Natural killer cell (primary cell): ENCODE measurements around the gene PKP1. TPM values are rescaled to one million over a fixed set of nuclear protein-coding genes. Genes with fewer than 3 reads are reported as not detected.

Source experiments
- ATAC-seq, 3 donors: fragments of 150-1000 bp in 2 of 3; fragments of 200-7000 bp in 1 of 3; cut with Tn5 transposase; 1 replicate in 1 of 3; 2 replicates in 2 of 3; pipeline ENCODE4 v1.10.0; 2021; ENCODE audit warnings: mild to moderate bottlenecking in 2 of 3, moderate library complexity in 2 of 3
- DNase-seq, 2 donors: peaks; one replicate each; pipeline versions ENCODE4 v3.0.0 to v3.0.0-alpha.2; 2013 to 2021; ENCODE audit warnings: mixed read lengths in 1 of 2
- H3K27ac ChIP-seq: one replicate; pipeline ENCODE4 v1.5.1; 2013; ENCODE audit warnings: mild to moderate bottlenecking, low read length
- H3K27me3 ChIP-seq: one replicate; pipeline ENCODE4 v1.6.1; 2013; ENCODE audit warnings: low read length; ENCODE audit not compliant: control insufficient read depth, insufficient read depth
- H3K36me3 ChIP-seq: one replicate; pipeline ENCODE4 v1.6.1; 2013; ENCODE audit warnings: low read length; ENCODE audit not compliant: control insufficient read depth, insufficient read depth
- H3K4me1 ChIP-seq: one replicate; pipeline ENCODE4 v1.6.1; 2013; ENCODE audit warnings: low read length; ENCODE audit not compliant: control insufficient read depth, insufficient read depth
- H3K4me3 ChIP-seq: one replicate; pipeline ENCODE4 v1.5.1; 2013; ENCODE audit warnings: low read length
- H3K9me3 ChIP-seq: one replicate; pipeline ENCODE4 v1.6.1; 2013; ENCODE audit warnings: low read length; ENCODE audit not compliant: control insufficient read depth, insufficient read depth
- H3K27ac Mint-ChIP-seq, 2 donors: one replicate each; pipeline ENCODE4 v1.8.0; 2022; ENCODE audit warnings: mild to moderate bottlenecking in 2 of 2, mixed read lengths in 2 of 2, moderate library complexity in 1 of 2
- H3K27me3 Mint-ChIP-seq, 2 donors: one replicate each; pipeline ENCODE4 v1.8.0; 2022; ENCODE audit warnings: low read depth in 2 of 2, mixed read lengths in 2 of 2
- H3K36me3 Mint-ChIP-seq: one replicate; pipeline ENCODE4 v1.8.0; 2022; ENCODE audit warnings: mixed read lengths
- H3K4me1 Mint-ChIP-seq, 2 donors: one replicate each; pipeline ENCODE4 v1.8.0; 2022; ENCODE audit warnings: mixed read lengths in 2 of 2
- H3K4me3 Mint-ChIP-seq: one replicate; pipeline ENCODE4 v1.8.0; 2022; ENCODE audit warnings: mild to moderate bottlenecking, moderate library complexity, mixed read lengths
- H3K9me3 Mint-ChIP-seq, 2 donors: one replicate each; pipeline ENCODE4 v1.8.0; 2022; ENCODE audit warnings: mixed read lengths in 2 of 2
- CTCF ChIP-seq: fragments of 200-600 bp; IDR thresholded peaks from one replicate; pipeline ENCODE4 v1.8.0; 2022; ENCODE audit warnings: antibody characterized with exemption
- WGBS: methylation state at CpG from one replicate; pipeline ENCODE4 v1.1.7; 2013; ENCODE audit warnings: missing lambda C conversion rate; ENCODE audit not compliant: insufficient coverage; 5-methylcytosine and 5-hydroxymethylcytosine counted together
- intact Hi-C: fragments of 100-400 bp; cut with micrococcal nuclease; formaldehyde crosslinking; loops from one replicate; pipeline ENCODE4 v1.14.2; 2022
- total RNA-seq, 4 donors: library from RNA; stranded (reverse); fragments of 120-200 nt in 1 of 4; gene quantifications; one replicate each; pipeline versions ENCODE4 v1.2.3 to v1.2.4, GENCODE V29; 2013 to 2022

Gene PKP1
- total RNA-seq, 3 donors from 2014 or later (not counting 1 experiment from before 2014, with no cell fraction given): not detected

GRCh38 chr1:201348211-201348566 lies 64.9 kb downstream of the PKP1 start:
- Histone ChIP-seq H3K4me1 (no peaks in the 10 kb centered on the region), H3K4me3 (no peak overlapping the region), H3K27ac (no peak overlapping the region), H3K36me3 (no peaks in the 10 kb centered on the region), H3K9me3 (no peaks in the 10 kb centered on the region), H3K27me3 (no peaks in the 10 kb centered on the region)
- peak; percentile 30 for TF ChIP-seq CTCF
- Mint-ChIP-seq H3K4me3 (no peak overlapping the region), H3K36me3 (no peaks in the 10 kb centered on the region), H3K27me3 (peaks cover 11 to 24% of the 10 kb centered on the region in 2 donors), H3K4me1 (no peaks in the 10 kb centered on the region), H3K9me3 (no peaks in the 10 kb centered on the region), H3K27ac (no peak overlapping the region)
- intact Hi-C loops: no loop called here
- DNase-seq: peak in 1 of 2 donors; percentile 23
- peak in 1 of 3 donors; percentile 29 for ATAC-seq
- WGBS: 11% methylated on average over 6 of the region's 6 CpGs

- no peaks in the 10 kb centered on the region for H3K4me1 ChIP-seq
- WGBS: 84% methylated on average over 4 of the region's 4 CpGs
- Mint-ChIP-seq H3K36me3 (no peaks in the 10 kb centered on the region), H3K27ac (no peak overlapping the region), H3K9me3 (no peaks in the 10 kb centered on the region), H3K27me3 (peaks cover 11 to 27% of the 10 kb centered on the region in 2 donors), H3K4me3 (no peak overlapping the region), H3K4me1 (no peaks in the 10 kb centered on the region)
- no peak for TF ChIP-seq CTCF
- ATAC-seq (no peak), DNase-seq (no peak)
- intact Hi-C loops: no loop called here
- no peaks in the 10 kb centered on the region for H3K36me3 ChIP-seq
- no peaks in the 10 kb centered on the region for H3K9me3 ChIP-seq
- no peak overlapping the region for H3K27ac ChIP-seq
- no peaks in the 10 kb centered on the region for H3K27me3 ChIP-seq
- H3K4me3 ChIP-seq: no peak overlapping the region
Observed at GRCh38 chr1:201349092-201349491, 65.8 kb downstream of the PKP1 start.

GRCh38 chr1:201350361-201350725 lies 67.0 kb downstream of the PKP1 start:
- H3K27ac Mint-ChIP-seq: no peak overlapping the region
- no peaks in the 10 kb centered on the region for H3K9me3 Mint-ChIP-seq
- intact Hi-C loops: no loop called here
- Histone ChIP-seq H3K36me3 (no peaks in the 10 kb centered on the region), H3K27me3 (no peaks in the 10 kb centered on the region), H3K9me3 (no peaks in the 10 kb centered on the region), H3K4me1 (no peaks in the 10 kb centered on the region), H3K27ac (no peak overlapping the region), H3K4me3 (no peak overlapping the region)
- DNase-seq (no peak), ATAC-seq (no peak)
- no peaks in the 10 kb centered on the region for H3K36me3 Mint-ChIP-seq
- WGBS: 67% methylated on average over 2 of the region's 2 CpGs
- no peaks in the 10 kb centered on the region for H3K4me1 Mint-ChIP-seq
- peaks cover 2 to 18% of the 10 kb centered on the region in 2 donors for H3K27me3 Mint-ChIP-seq
- H3K4me3 Mint-ChIP-seq: no peak overlapping the region
- no peak for TF ChIP-seq CTCF

GRCh38 chr1:201350884-201351283 lies 67.6 kb downstream of the PKP1 start:
- H3K9me3 Mint-ChIP-seq: no peaks in the 10 kb centered on the region
- intact Hi-C loops: no loop called here
- no peak for DNase-seq
- H3K27me3 Mint-ChIP-seq: peaks cover 0 to 18% of the 10 kb centered on the region in 2 donors
- H3K4me3 Mint-ChIP-seq: no peak overlapping the region
- TF ChIP-seq CTCF: no peak
- no peaks in the 10 kb centered on the region for H3K36me3 ChIP-seq
- no peaks in the 10 kb centered on the region for H3K36me3 Mint-ChIP-seq
- no peaks in the 10 kb centered on the region for H3K9me3 ChIP-seq
- H3K27ac Mint-ChIP-seq: no peak overlapping the region
- H3K4me3 ChIP-seq: no peak overlapping the region
- WGBS: 93% methylated on average over 6 of the region's 7 CpGs
- H3K27ac ChIP-seq: no peak overlapping the region
- no peaks in the 10 kb centered on the region for H3K27me3 ChIP-seq
- H3K4me1 Mint-ChIP-seq: no peaks in the 10 kb centered on the region
- ATAC-seq: no peak
- H3K4me1 ChIP-seq: no peaks in the 10 kb centered on the region
